Measurements from ENCODE around the gene ASPG.
"Not testable (repeated sequence)": the region's sequence is repeated elsewhere in the genome, so short reads cannot be mapped to it uniquely, and the experiment has no call there.

The ASPG gene

DNA sequence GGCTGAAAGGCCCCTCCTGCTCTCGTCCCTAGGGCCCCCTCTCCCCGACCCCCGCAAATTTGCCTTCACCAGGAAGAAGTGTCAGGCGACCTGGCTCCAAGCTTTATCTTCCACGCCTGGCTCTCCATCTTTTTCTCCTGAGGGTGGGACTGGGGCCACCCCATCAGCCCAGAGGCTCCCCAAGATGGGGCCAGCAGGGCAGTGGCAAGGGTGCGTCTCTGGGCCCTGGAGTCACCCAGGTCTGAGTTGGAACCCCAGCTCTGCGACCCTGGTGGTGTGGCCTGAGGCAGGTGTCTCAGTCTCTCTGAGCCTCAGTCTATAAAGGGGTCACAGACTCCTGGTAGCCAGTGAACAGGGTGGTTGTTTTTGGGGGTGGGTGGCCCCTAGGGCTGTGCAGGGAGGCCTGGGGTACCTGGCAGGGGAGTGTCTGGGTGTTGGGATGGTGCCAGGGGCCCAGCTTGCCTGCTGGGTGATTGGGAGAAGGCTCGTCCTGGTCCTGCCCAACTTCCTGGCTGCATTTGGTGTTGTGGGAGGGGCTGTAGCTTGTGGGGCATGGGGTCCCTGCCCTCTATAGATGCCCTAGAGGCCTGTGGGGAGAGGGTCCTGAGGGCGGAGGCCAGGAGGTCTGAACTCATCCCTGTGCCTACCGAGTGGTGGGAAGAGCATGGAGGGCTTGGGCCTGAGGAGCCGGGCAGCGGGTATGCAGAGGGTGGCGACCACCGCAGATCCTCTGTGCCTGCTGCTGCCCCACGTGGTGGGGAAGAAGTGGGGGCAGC is 60.5 kb downstream of the ASPG start:
- no peak for DNase-seq (ENCODE audit: low read depth in 3 of 3, low spot score in 1 of 3)

DNA sequence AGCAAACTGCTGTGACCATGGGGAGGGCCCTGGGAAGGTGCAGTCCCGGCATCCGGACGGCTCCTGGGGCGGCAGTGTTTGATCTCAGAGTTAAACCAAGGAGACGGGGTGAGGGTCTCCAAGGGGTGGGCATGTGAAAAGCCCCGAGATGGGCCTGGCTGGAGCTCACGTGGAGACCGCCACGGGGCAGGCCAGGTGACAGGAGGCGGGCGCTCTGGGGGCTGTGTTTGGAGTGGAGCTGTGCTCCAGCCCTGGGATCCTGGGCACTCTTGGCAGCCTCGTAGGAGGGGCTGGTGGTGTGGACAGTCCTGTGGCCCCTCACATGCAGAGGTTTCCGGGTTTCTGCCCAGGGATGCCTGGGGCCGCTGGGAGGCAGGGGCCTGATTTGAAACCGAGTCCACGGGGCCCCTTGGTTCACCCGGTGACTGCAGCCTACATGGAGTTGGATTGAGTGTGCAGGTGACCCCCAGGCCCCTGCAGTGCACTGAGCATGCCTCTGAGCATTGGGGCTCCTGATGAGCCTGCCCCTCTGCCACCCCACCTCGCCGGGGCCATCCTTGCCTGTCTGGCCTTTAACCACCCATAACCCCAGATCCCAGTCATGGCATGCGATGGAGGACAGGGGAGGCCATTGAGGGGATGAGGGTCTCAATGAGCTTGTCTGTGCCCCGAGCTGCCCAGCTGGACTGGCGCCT is 61.3 kb downstream of the ASPG start:
- no peak for DNase-seq (ENCODE audit: low read depth in 3 of 3, low spot score in 1 of 3)

DNA sequence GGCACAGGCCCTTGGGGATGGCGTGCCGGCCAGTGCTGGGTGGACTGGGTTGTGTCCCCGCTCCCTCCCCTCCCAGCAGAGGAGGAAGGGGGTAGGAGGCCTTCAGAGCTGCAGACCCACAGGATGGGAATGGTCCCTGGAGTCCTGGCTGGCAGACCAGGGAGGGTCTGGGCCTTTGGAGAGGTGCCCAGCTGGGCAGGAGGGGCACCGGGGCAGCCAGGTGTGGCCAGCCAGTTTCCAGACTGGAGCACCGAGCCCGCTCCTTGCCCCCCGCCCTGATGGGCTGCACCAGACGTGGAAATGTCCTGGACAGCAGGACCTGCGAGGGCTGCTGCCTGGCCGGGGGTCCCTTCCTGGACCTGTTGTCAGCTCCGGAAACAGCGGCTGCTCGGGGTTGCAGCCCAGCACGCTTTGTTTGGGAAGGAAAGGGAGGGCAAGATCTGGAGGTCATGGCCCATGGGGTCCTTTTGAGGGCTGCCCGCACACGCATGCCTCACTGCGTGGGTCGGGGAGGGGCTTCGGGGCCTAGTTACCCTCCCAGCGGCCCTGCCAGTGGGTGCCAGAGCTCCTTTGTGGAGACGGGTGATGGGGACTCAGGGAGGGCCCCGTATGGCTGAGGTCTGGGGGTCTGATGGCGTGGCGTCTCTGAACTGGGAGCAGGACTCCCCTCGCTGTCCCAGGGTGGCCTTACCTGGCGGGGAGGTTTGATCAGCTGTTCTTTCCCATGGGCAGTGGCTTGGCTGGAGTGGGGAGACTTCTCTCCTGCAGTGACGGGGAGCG is 62.0 kb downstream of the ASPG start:
- no peak for DNase-seq (ENCODE audit: low read depth in 3 of 3, low spot score in 1 of 3)

DNA sequence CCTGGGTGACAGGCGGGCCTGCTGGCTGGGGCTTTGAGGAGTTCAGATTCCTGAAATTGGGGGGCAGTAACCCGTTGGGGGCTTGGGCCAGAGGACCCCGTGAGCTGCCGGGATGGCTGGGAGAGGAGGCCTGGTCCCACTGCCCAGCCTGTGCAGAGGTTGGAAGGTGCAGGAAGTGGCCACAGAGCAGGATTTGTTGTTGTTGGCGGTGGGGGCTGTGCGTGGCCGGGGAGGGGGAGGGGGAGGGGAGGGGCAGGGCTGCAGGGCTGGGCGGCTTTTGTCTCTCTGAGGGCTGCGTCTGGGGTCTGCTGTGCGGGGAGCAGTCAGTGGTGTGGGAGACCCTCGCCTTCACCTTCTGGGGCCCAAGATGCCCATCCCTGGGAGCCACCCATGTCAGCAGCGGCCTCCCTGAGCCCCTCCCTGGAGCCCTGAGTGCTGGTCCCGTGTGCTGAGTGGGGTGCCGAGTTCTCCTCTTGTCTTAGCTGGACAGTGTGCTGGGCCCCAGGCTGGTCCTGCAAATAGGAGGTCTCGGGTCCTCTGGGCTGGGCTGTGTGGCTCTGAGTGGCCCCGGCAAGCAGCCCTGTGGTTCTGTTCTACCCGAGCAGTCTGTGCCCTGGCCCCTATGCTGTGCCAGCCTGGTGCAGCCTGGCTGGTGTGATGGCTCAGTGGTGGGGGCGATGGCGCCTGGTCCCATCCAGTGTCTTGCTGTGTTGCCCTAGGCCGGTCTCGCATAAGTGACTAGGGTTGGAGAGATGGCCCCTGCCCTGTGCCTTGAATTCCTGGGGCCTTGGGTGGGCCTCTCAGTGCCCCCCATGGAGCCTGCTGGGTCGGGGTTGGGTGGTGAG is 63.2 kb downstream of the ASPG start:
- no peak for DNase-seq (ENCODE audit: low read depth in 3 of 3, low spot score in 1 of 3)

DNA sequence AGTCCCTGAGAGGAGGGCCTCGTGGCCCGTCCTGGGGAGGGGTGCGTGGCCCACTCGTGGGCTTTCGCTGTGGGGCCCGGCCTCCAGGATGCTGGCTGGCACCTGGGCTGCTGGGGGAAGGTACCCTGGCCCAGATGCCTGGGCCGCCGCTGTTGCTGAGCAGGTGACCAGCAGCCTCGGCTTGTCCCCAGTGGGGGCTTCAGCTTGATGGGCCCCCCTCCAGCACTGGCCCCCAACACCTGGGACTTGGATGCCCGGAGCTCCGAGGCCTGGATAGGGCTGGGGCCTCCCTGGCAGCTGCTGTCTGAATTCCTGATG is 63.7 kb downstream of the ASPG start:
- DNase-seq (ENCODE audit: low read depth in 3 of 3, low spot score in 1 of 3), result no peak

DNA sequence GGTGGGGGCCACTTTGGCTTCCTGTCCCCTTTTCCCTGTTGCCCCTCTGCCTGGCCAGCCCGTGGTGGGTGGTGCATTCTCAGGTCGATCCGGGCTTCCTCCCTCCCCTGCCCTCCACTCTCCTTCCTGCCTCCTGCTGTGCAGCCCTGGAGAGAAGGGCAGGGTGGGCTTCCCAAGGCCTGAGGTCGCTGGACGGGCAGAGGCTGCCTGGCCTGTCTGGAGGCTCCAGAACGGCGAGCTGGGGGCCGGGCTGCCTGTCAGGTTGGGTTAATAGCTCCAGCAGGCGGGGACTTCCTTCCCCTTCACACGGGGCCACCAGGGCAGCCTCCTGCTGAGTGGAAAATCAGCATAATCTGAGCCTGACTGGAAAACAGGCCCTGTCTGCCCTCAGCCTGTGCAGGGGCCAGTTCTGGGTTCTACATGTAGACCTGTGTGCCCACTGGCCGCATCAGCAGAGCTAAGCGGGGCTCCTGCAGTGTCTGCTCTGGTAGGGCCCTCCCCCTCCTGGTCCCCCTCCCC is 64.2 kb downstream of the ASPG start:
- DNase-seq (ENCODE audit: low read depth in 3 of 3, low spot score in 1 of 3), result no peak

DNA sequence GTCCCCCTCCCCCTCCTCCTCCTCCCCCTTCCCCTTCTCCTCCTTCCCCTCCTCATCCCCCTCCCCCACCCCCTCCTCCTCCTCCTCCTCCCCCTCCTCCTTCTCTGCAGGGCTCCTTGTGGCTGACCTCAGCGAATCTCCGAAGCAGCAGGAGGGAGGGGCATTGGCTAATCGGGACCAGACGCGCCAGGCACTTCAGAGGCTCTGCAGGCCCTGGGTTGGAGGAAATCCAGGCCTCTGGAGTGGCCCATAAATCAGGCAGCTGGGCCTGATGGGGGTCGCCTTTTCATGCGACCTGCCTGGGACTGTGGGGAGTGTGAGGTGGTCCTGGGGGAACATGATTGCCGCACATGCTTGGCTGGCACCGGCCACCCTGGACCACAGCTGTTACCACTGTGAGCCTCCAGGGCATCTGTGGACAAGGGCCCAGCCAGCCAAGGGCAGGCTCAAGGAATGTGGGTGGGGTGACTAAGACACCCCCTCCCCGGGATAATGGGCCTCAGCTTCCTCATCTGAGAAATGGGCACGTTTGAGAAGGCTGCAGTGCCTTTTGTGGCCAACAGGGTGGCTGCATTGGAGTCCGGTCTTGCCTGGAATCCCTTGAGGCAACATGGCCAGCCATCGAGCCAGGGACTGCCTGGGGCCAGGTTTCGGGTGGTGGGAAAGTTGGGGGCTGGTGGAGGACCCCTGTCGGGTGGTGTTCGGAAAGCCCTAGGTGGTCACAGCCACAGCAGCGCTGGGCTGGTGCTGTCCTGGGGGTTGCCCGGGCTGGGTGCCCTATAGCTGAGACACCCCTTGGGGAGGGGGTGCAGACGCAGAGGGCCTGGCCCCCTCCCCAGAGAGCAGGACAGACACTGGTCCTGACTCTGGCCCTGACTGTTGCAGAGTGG is 64.9 kb downstream of the ASPG start:
- no peak for DNase-seq (ENCODE audit: low read depth in 3 of 3, low spot score in 1 of 3)

DNA sequence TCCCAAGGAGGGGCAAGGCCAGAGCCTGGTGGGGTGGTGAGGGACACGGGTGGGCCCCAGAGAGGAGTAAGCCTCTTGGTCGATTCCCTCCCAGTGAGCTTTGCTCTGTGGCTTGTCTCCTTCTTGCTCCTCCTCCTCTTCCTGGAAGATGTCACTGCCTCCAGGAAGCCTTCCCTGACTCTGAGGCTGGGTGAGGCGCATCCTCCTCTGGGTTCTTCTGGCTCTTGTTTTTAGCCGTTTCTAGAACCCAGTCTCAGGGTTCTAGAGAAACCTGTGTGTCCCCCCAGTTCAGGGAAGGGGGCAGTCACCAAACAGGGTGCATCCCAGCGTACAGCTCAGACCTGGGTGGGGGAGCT is 65.5 kb downstream of the ASPG start:
- no peak for DNase-seq (ENCODE audit: low read depth in 3 of 3, low spot score in 1 of 3)

DNA sequence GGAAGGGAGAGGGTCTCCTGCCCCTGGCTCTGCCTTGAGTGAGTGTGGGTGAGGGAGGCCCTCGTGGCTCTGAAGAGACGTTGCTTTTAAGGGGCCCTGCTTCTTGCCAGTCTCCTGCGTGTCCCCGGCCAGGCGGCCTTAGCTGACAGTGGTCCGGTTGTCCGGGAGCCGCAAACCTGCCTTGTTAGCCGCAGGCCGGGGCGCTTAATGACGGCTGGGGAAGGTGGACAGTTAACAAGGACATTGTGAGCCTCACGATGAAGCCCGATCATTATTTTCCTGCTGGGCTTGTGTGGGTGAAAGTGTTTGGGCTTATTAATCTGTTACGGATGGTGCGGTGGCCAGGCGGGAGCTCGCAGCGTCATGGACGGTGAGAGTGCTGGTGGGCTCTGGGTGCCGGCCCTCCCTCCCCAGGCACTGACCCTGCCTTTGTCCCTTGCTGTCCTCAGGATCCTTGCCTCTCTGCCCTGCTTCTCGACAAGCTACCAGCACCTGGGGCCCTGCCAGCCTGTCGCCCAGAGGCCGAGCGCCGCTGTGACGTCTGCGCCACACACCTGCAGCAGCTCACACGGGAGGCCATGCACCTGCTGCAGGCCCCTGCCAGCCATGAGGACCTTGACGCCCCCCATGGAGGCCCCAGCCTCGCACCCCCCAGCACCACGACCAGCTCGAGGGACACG is 66.2 kb downstream of the ASPG start:
- no peak for DNase-seq (ENCODE audit: low read depth in 3 of 3, low spot score in 1 of 3)

DNA sequence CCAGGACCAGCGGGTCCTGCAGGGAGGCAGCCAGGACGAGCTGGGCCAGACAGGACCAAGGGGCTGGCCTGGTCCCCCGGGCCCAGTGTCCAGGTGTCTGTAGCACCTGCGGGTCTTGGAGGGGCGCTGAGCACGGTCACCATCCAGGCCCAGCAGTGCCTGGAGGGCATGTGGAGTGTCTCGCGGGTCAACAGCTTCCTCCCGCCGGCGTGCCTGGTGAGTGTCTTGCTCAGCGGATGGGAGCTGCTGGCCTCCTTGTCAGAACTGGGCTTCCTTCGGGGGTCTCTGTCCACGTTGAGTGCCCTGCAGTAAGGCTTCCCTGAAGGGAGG is 66.7 kb downstream of the ASPG start:
- DNase-seq (ENCODE audit: low read depth in 3 of 3, low spot score in 1 of 3), result no peak

DNA sequence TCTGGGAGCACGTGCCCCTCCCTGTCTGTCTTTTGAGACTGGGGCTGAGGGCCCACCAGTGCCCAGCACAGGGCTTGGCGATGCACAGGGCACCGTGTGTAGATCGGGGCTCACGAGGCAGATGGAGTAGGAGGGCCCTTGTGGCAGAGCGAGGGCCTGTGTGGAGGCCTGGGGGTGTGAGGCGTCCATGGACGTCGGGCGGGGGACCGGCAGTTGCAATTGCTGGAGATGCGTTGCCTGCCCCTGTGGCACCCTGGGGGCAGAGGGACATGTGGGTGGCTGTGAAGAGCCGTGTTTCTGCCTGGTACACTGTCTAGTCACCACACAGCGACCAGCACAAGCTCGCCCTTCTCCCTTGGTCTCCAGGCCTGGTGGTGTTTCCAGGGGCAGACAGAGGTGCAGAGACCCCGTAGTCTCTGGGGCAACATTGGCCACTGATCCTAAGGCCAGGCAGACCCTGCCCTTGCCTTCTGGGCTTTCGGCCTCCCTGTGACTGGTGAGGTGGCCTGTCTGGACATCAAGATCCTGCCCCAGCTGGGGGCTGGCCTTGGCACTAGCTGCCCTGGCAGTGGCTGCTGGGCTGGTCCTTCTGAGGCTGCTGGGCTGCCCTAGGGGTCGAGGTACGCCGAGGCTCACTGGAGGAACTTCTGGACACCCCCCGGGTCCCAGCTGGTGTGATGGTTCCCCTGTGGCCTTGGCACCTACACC is 67.3 kb downstream of the ASPG start:
- DNase-seq (ENCODE audit: low read depth in 3 of 3, low spot score in 1 of 3), result no peak

DNA sequence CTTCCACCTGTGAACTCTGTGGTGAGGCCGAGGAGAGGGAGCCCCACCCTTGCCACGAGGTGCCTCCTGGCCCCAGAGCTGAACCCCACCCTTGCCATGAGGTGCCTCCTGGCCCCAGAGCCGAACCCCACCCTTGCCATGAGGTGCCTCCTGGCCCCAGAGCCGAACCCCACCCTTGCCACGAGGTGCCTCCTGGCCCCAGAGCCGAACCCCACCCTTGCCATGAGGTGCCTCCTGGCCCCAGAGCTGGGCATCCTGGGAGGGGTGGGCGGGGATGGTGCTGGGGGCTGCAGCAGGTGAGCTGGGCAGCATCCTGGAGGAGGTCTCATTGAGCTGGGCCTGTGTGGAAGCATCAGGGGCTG is 67.9 kb downstream of the ASPG start:
- DNase-seq (ENCODE audit: low read depth in 3 of 3, low spot score in 1 of 3), result not testable (repeated sequence)

DNA sequence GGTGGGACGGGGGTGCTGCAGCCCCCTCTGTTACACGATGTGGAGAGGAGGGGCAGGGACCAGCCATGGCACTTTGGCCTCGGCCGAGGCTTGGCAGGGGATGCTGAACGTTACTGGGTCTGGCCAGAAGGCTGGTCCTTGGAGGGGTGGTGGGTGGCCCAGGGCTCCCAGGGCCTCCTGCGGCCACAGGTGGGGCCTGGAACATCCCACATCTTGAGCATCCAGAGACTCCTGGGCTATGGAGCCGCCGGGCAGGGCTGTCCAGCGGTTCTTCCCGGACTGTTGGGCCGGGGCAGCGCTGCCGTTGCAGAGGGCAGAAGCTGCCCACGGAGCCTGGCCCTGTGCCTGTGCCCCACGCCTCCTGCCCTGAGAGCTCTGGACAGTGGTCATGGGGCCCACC is 68.7 kb downstream of the ASPG start:
- DNase-seq (ENCODE audit: low read depth in 3 of 3, low spot score in 1 of 3), result no peak

DNA sequence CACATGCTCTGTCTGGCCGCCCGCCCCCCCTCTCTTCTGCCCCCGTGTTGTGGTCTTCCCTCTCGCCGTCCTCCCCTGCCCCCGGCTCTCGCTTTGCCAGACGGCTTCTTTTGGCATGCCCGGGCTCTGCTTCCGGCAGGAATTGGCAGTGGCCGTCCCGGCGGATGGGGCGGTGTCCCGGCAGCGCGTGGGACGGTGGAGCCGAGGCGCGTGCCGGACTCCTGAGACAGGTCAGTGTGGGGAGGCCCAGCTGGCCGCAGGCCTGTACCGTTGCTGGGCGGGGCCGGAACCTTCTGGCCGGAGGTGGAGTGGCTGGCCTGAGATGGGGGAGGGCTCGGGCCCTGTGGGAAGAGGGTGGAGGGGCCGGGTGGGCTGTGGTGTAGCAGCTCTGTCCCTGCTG is 70.0 kb downstream of the ASPG start:
- DNase-seq (ENCODE audit: low read depth in 3 of 3, low spot score in 1 of 3), result no peak

DNA sequence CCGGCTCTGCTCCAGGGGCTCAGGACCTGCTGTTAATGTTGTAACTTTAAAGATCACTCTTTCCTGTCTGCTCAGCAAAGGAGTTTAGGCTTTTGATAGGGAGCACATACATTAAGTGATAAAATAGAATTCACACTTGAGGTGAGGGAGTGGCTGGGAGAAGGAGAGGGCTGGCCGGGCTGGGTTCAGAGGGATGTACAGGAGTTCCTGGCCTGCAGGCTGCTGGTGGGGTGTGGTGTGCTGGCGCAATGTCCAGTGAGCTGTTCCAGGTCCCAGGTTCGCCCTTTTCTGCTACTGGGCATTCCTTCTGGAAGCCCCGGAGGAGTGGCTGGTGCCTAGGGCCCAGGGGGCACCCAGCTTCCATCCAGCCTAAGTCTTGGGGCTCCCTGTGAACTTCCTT is 70.6 kb downstream of the ASPG start:
- no peak for DNase-seq (ENCODE audit: low read depth in 3 of 3, low spot score in 1 of 3)

DNA sequence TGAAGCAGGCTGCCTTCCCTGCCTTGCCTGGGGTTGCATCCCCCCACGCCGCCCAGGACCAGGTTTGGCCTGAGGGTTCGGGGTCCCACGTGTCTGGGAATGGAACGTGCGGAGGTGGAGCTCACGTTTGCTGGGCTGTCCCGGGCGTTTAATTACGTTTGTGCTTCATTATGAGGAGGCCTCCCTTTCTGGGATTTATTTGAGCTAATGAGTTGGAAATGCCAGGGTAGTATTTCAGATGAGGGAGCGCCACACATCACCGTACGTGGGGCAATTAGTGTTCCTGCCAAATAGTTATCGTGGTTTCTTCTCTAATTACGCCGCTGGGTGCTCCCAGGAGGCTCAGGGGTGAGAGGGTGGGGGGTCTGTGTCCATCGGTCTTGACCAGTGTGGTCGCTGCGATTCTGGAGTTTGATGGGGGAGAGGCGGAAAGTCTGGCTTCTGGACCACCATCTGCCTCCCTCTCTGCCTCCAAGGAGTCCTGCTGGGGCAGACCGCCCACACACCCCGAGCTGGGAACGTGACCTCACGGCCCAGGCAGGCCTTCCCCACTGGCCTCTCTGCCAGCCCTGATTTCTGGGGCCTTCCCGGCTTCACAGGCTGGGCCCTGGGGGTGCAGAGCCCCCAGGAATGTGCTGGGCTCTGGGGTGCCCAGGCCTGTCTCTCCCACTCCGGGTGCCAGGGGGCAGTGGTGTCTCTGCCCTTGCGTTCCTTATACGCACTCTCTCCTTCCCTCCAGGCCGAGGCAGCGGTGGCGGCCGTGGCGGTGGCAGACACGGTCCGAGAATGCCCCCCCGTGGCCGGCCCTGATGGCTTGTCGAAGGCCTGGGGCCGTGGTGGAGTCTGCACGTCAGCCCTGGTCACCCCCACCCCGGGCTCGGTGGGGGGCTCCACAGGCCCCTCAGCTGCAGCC is 71.8 kb downstream of the ASPG start:
- DNase-seq (ENCODE audit: low read depth in 3 of 3, low spot score in 1 of 3), result no peak

DNA sequence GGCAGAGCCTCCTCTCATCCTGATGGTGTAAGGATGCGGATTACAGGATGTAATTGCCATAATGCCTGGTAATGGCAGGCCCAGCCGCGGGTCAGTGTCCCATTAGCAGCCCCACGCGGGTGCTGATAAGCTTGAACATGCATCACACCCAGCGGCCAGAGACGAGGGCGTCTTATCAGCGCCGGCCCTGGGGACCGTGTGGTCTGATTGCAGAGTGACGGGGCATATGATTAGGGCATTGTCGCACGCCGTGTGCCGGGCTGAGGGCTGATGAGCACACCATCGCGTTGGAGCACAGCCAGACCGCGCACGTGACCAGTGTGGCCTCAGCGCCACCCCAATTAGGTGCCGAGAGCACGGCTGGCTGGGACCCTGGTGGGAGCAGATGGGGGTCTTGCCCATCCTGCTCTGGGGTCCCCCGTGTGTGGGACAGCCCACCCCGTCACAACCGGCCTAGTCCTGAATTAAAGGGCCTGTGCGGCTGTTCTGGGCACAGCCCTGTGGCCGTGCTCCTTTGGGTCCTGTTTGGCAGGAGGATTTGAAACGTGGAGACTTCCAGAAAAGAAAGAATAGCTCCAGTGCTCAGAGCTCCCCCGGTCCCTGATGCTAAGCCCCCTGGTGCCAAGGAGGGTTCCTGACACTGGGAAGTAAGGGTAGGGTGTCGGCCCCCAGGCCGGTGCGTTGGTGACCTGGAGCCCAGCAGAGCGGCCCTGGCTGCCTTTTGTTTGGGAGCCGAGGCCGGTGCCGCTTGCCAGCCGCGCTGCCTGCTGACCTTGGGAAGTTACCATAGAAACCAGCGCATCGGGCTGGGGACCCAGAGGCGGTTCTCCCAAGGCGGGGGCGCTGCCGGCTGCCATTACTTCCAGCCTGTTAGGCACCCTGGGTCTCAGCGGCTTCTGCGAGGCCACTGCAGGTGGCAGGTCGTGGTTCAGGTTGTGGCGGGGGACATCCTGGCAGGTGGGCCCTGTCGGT is 73.6 kb downstream of the ASPG start:
- DNase-seq (ENCODE audit: low read depth in 3 of 3, low spot score in 1 of 3), result no peak
